GM12864 (cell line): ENCODE results near the gene FAAH2.
"Not testable (repeated sequence)": the region's sequence is repeated elsewhere in the genome, so short reads cannot be mapped to it uniquely, and the experiment has no call there.

Experiments
- DNase-seq: peaks from one replicate; pipeline ENCODE4 v3.0.0-alpha.2; 2011; ENCODE audit warnings: low read depth
- H3K4me3 ChIP-seq: 2 replicates; pipeline ENCODE4 v1.5.1; 2011; ENCODE audit warnings: mild to moderate bottlenecking, low read depth, low read length, control low read depth
- TF ChIP-seq, protein P1 (sequence below): IDR thresholded peaks from 2 replicates; pipeline ENCODE4 v1.5.1; 2011; ENCODE audit warnings: low read depth, mild to moderate bottlenecking, moderate library complexity, low read length, control low read depth, inconsistent platforms; ENCODE audit errors: missing control alignments

The FAAH2 gene

DNA sequence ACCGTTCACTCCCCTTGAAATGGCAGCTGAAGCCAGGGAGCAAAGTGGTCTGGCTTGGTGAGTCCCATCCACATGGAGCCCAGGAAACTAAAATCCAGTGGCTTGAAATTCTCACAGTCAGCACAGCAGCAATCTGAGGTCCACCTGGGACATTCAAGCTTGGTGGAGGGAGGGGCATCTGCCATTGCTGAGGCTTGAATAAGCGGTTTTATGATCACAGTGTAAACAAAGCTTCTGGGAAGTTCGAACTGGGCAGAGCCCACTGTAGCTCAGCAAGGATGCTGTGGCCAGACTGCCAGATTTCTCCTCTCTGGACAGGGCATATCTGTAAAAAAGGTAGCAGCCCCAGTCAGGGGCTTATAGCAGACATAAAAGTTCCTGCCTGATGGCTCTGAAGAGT lies 15.5 kb upstream of the FAAH2 start:
- no peak overlapping the region for H3K4me3 ChIP-seq
- DNase-seq, result no peak
- TF ChIP-seq, protein P1, sequence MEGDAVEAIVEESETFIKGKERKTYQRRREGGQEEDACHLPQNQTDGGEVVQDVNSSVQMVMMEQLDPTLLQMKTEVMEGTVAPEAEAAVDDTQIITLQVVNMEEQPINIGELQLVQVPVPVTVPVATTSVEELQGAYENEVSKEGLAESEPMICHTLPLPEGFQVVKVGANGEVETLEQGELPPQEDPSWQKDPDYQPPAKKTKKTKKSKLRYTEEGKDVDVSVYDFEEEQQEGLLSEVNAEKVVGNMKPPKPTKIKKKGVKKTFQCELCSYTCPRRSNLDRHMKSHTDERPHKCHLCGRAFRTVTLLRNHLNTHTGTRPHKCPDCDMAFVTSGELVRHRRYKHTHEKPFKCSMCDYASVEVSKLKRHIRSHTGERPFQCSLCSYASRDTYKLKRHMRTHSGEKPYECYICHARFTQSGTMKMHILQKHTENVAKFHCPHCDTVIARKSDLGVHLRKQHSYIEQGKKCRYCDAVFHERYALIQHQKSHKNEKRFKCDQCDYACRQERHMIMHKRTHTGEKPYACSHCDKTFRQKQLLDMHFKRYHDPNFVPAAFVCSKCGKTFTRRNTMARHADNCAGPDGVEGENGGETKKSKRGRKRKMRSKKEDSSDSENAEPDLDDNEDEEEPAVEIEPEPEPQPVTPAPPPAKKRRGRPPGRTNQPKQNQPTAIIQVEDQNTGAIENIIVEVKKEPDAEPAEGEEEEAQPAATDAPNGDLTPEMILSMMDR, result no peak

DNA sequence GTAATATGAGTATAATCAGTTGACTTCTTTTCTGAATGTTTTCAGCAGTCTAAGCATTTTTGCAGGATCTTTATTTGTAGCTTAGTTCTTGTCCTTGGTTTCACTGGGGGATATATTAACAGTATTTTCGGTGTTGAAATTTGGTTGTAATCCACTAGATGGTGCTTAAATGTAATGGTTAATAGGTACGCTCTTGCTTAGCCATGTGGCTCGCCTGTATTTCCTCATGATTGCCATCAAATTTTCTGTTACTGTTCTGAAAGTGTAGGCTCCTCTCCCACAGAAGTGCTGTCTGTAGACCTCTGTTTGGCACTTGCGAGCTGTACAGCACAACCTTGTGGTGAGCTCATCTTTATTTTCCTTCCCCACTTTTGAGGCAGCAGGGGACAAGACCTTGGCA lies 3.9 kb upstream of the FAAH2 start:
- TF ChIP-seq, protein P1, result no peak
- H3K4me3 ChIP-seq, result no peak overlapping the region
- no peak for DNase-seq

DNA sequence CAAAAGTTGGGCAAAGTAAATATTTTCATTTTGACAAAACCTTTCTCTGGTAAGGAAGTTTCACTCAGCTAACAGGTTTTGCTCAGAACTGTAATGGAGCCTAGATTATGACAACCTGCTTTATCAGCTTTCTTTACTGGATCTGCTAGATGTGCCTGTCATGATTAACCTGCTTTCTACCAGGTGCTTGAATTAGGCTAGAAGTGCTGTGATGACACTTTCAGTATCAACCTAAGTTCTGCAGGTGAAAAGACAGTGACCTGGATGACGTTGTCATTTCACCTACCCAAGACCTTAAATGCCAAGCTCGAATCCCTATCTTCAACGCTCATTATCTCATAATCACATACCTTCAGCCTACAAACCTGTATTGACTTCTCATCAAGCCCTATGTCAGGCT lies 1.5 kb upstream of the FAAH2 start:
- TF ChIP-seq, protein P1, result no peak
- H3K4me3 ChIP-seq, result no peak overlapping the region
- no peak for DNase-seq

DNA sequence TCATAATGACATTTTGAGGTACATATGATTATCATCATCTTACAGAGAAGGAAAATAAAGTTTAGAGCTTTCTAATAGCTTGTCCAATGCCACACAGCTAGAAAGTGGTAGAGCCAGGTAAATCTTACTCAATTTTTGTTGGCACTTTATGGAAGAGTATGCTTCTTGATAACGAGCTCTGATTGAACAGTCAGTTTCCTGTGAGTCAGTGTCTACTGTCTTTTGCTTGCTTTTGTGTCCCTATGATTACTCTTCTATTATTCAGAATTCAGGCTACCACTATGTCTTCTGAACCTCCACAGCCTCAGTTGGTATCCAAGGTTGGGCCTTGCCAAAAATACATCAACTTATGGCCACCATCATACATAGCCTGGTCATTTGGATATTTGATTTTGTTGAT lies 2.6 kb downstream of the FAAH2 start:
- TF ChIP-seq, protein P1, result no peak
- no peak for DNase-seq
- no peak overlapping the region for H3K4me3 ChIP-seq

DNA sequence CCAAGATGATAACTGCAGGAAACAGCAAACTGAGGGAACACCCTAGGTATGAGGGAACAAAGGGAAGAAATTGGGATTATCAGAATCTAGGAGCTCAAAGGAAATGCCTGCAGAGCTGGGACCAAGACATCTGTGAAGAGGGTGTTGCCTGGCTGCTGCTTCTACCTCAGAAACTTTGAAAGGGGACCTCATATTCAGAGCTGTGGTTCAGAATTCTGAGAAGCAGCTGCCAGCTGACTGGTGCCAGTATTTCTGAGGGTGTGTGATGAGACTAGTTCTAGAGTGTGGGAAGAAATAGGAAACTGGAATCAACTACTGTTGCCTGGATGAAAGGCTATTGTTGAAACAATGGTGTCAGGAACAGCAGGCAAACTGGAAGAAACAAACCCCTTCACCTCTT lies 8.5 kb downstream of the FAAH2 start:
- no peak for DNase-seq
- TF ChIP-seq, protein P1, result no peak
- no peak overlapping the region for H3K4me3 ChIP-seq

DNA sequence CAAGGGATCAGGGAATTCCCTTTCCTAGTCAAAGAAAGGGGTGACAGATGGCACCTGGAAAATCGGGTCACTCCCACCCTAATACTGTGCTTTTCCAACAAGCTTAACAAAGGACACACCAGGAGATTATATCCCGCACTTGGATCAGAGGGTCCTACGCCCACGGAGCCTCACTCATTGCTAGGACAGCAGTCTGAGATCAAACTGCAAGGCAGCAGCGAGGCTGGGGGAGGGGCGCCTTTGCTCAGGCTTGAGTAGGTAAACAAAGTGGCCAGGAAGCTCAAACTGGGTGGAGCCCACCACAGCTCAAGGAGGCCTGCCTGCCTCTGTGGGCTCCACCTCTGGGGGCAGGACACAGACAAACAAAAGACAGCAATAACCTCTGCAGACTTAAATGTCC lies 9.2 kb downstream of the FAAH2 start:
- H3K4me3 ChIP-seq, DNase-seq: not testable (repeated sequence)

DNA sequence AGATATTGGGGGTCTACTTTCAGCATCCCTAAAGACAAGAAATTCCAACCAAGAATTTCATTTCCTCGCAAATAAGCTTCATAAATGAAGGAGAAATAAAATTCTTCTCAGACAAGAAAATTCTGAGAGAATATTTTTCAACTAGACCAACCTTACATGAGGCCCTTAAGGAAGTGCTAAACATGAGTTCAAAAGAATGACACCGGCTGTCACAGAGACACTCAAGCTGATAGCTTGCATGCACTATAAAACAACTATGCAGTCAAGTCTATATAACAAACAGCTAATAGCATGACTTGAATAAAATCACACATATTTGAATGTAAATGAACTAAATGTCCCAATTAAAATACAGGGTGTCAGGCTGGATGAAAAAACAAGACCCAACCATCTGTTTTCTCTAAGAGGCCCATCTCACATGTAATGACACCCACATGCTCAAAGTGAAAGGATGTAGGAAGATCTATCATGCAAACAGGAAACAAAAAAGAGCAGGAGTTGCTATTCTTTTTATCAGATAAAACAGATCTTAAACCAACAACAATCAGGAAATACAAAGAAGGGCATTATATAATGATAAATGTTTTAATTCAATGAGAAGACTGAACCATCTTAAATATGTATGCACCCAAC lies 27.2 kb downstream of the FAAH2 start:
- TF ChIP-seq, protein P1, result no peak
- H3K4me3 ChIP-seq, result no peak overlapping the region
- no peak for DNase-seq

DNA sequence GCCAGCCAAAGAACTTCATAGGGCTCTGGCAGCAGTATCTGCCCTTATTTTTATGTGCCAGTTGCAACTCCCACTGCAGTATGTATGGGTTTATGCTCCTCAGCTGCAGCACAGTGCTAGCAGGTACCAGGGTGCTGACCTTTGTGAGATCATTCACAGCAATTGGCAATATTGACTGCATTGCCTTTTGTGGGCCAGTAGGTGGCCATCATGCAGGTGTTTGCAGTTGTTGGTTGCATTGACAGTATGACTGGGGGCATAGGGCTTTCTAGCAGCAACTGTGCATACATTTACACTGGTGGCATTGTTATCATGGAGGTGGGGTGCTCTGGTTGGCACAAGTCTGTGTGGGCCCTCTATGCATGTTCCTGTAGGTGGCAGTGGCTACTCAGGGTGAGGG lies 42.5 kb downstream of the FAAH2 start:
- DNase-seq, result no peak

DNA sequence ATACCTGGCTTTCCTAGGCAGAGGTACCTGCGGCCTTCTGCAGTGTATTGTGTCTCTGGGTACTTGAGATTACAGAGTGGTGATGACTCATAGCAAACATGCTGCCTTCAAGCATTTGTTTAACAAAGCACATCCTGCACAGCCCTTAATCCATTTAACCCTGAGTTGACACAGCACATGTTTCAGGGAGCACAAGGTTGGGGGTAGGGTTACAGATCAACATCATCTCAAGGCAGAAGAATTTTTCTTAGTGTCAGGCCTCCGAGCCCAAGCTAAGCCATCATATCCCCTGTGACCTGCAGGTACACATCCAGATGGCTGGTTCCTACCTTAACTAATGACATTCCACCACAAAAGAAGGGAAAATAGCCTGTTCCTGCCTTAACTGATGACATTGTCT lies 49.3 kb downstream of the FAAH2 start:
- not testable (repeated sequence) for H3K4me3 ChIP-seq, DNase-seq

More for the DNA sequence above, 42.5 kb downstream of the FAAH2 start:
- H3K4me3 ChIP-seq, result no peak overlapping the region
- TF ChIP-seq, protein P1, result no peak
